Measurements from ENCODE around the gene PPL.

DNA sequence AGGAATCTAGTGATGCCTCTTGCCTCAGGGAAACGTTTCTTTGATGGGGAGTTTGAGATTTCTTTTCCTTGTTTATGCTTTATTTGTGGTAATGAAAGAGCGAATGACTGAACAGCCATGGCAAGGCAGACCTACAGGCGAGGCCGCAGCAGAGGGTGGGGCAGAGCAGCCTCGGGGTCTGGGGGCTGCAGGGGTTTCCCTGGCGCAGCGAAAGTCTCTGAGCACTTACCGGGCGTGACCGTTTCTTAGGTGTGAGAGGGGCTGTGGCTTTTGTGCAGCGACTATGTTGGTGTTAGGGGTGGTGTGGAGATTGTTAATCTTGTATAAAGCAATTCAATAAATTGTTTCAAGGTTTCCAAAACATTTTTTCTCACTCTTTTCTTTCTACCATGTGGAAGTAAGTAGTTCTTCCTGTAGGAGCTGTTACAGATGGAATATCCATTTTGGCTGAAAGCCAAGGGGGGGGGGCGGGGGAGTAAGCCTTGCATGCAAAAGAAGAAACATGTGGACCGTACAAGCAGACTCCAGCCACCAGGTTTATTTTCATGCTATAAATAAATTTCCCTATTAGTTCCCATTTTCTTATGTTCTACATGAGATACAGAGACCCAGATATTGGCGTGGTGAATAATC lies 54.8 kb downstream of the PPL start:
- no peak for TF ChIP-seq POLR2A (IDR thresholded peaks at IDR 0.05)
- TF ChIP-seq, protein P1, sequence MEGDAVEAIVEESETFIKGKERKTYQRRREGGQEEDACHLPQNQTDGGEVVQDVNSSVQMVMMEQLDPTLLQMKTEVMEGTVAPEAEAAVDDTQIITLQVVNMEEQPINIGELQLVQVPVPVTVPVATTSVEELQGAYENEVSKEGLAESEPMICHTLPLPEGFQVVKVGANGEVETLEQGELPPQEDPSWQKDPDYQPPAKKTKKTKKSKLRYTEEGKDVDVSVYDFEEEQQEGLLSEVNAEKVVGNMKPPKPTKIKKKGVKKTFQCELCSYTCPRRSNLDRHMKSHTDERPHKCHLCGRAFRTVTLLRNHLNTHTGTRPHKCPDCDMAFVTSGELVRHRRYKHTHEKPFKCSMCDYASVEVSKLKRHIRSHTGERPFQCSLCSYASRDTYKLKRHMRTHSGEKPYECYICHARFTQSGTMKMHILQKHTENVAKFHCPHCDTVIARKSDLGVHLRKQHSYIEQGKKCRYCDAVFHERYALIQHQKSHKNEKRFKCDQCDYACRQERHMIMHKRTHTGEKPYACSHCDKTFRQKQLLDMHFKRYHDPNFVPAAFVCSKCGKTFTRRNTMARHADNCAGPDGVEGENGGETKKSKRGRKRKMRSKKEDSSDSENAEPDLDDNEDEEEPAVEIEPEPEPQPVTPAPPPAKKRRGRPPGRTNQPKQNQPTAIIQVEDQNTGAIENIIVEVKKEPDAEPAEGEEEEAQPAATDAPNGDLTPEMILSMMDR (IDR thresholded peaks at IDR 0.05): no peak
- no peak for TF ChIP-seq EP300 (IDR thresholded peaks at IDR 0.05)

Data from tibial nerve (tissue), 4 donors.